HUES64 (cell line): Measurements from ENCODE around the gene MAPK8IP1.
A peak's percentile ranks its signal among the peaks of the same experiment; 100 is the strongest.

Experiments used
- H3K27ac ChIP-seq: 2 replicates; pipeline ENCODE4 v1.7.0; 2013; ENCODE audit warnings: low read depth, low read length, inconsistent platforms
- H3K27me3 ChIP-seq: 2 replicates; pipeline ENCODE4 v1.6.1; 2013; ENCODE audit warnings: mild to moderate bottlenecking, low read length; ENCODE audit not compliant: insufficient read depth
- H3K36me3 ChIP-seq: 2 replicates; pipeline ENCODE4 v1.6.1; 2013; ENCODE audit warnings: mild to moderate bottlenecking, low read length; ENCODE audit not compliant: insufficient read depth
- H3K4me1 ChIP-seq: 2 replicates; pipeline ENCODE4 v1.6.1; 2013; ENCODE audit warnings: mild to moderate bottlenecking, low read length, moderate library complexity; ENCODE audit not compliant: insufficient read depth
- H3K4me3 ChIP-seq: 2 replicates; pipeline ENCODE4 v1.5.1; 2013; ENCODE audit warnings: mild to moderate bottlenecking, low read length, moderate library complexity
- H3K9ac ChIP-seq: 2 replicates; pipeline ENCODE4 v1.6.1; 2013; ENCODE audit warnings: mild to moderate bottlenecking, low read depth, low read length
- H3K9me3 ChIP-seq: 2 replicates; pipeline ENCODE4 v1.6.1; 2013; ENCODE audit warnings: low read depth, low read length; ENCODE audit not compliant: insufficient read depth
- whole genome bisulfite sequencing: fragments of 150-250, 120-280 bp; methylation state at CpG from one replicate; pipeline ENCODE4 v1.1.7; 2013; ENCODE audit warnings: missing lambda C conversion rate; 5-methylcytosine and 5-hydroxymethylcytosine counted together

The MAPK8IP1 gene

DNA sequence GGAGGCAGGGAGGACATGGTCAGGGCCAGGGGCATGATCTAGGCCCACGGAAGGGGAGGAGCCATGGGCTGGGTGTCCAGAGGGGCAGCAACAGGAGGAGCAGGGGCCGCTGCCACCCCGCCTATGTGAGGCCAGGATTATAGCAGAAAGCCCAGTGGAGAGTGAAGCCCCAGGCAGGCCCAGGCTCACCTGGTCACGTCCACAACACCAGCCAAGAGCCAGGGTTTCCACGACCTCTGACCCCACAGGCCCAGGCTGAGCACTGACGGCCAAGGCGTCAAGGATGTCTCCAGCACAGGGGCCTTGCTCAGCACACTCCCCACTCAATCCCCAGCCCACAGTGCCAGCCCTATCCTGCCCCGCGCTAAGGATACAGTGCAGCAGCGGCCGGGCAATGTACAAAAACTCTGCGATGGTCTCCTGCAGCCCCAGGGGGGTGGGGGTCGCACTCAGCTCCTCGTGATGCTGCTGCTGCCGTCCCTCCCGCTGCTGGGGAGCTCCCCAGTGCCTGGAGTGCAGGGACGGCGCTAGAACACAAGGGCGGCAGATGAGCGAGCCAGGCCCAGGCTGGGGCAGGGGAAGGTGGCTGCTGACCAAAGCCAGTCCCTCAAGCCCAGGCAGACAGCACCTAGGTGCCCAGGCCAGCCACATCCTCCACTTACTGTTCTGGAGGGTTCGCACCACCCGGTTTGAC lies 28.6 kb downstream of the MAPK8IP1 start:
- Histone ChIP-seq H3K9ac (no peak overlapping the region), H3K27ac (no peak overlapping the region), H3K4me1 (no peaks in the 10 kb centered on the region), H3K4me3 (no peak overlapping the region), H3K36me3 (peaks cover 38% of the 10 kb centered on the region), H3K27me3 (no peaks in the 10 kb centered on the region), H3K9me3 (no peaks in the 10 kb centered on the region)
- WGBS, result 91% methylated on average over 22 of the region's 22 CpGs

- peaks cover 1% of the 10 kb centered on the region; the same call in 1 of the 2 replicates for H3K27me3 ChIP-seq
- WGBS, result 87% methylated on average over 13 of the region's 13 CpGs
- H3K27ac ChIP-seq, result no peak overlapping the region
- no peak overlapping the region for H3K9ac ChIP-seq
- H3K36me3 ChIP-seq, result peaks cover 32% of the 10 kb centered on the region
- no peaks in the 10 kb centered on the region for H3K9me3 ChIP-seq
- no peak overlapping the region for H3K4me3 ChIP-seq
- 0 out of 2 replicates have a peak, but pooled peaks cover 2% of the 10 kb centered on the region for H3K4me1 ChIP-seq
Observed at GRCh38 chr11:45915446-45915845, 30.0 kb downstream of the MAPK8IP1 start.

DNA sequence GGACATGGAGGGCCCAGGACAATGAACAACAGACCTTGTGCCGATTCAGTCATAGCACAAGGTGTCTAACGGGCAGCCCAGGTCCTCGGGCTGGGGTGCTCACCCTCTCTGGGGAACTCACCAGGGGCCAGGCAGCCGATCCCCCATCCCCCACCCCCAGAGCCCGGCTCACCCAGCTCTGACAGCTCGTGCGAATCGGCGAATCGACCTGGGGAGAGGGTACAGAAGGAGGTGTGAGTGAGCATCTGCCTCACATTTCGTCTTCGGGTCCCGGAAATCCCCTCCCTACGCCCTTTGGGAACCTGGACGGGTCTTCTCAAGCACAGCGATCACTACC lies 31.8 kb downstream of the MAPK8IP1 start:
- peak overlapping the region; percentile 99 for H3K4me3 ChIP-seq

GRCh38 chr11:45917623-45918330 lies 32.3 kb downstream of the MAPK8IP1 start, which contains the start of gene PEX16:
Gene PEX16 (minus strand): TSS chr11:45917877. CDS start chr11:45917811, 66 bp downstream.
- peaks cover 28% of the 10 kb centered on the region for H3K36me3 ChIP-seq
- H3K9ac ChIP-seq, result peak within 1 kb of the TSS; percentile 76
- no peaks in the 10 kb centered on the region for H3K9me3 ChIP-seq
- H3K27me3 ChIP-seq, result peaks cover 14% of the 10 kb centered on the region
- H3K4me3 ChIP-seq, result peak within 1 kb of the TSS; percentile 99
- H3K4me1 ChIP-seq, result peaks cover 10% of the 10 kb centered on the region; the same call in 1 of the 2 replicates
- WGBS, result under 1% methylated on average over 45 of the region's 45 CpGs
- peak within 1 kb of the TSS; percentile 96 for H3K27ac ChIP-seq

More for the DNA sequence above, 31.8 kb downstream of the MAPK8IP1 start:
- Histone ChIP-seq H3K9ac (peak overlapping the region; percentile 76), H3K9me3 (no peaks in the 10 kb centered on the region), H3K27ac (peak overlapping the region; percentile 96), H3K27me3 (peaks cover 12% of the 10 kb centered on the region), H3K4me1 (peaks cover 10% of the 10 kb centered on the region; the same call in 1 of the 2 replicates), H3K36me3 (peaks cover 29% of the 10 kb centered on the region)
- WGBS, result 12% methylated on average over 12 of the region's 16 CpGs

DNA sequence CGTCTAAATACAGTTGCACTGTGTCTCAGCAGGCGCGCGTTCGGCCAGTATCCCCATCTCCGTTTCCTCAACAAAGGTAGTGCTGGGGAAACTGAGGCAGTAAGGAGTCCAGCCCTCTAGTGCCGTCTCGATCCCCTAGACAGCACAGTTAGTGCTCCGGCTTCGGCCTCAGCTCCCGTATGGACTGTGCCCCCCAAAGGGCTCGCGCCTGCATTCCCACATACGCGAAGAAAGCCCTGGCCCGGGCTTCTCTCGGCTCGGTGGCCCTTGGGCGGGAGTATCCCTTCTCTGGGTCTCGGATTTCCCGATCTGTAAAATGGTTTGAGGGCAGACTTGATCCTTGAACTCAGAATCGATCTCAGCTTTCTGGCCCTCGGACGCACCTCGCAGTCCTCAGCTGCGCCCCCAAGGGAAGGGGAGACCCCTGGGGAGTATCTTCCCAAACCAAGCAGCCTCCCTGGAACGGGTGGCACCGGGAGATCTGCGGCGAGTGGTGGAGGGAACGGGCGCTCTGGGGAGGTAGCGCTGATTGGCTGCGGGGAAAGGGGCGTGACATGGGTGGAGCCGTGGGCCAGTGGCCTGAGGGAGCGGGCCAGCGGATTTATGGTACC lies 33.0 kb downstream of the MAPK8IP1 start:
- Histone ChIP-seq H3K4me3 (peak overlapping the region; percentile 99), H3K4me1 (peaks cover 10% of the 10 kb centered on the region; the same call in 1 of the 2 replicates), H3K27me3 (peaks cover 21% of the 10 kb centered on the region), H3K36me3 (peaks cover 22% of the 10 kb centered on the region), H3K27ac (peak overlapping the region; percentile 96), H3K9me3 (no peaks in the 10 kb centered on the region), H3K9ac (peak overlapping the region; percentile 76)
- WGBS, result under 1% methylated on average over 36 of the region's 38 CpGs

DNA sequence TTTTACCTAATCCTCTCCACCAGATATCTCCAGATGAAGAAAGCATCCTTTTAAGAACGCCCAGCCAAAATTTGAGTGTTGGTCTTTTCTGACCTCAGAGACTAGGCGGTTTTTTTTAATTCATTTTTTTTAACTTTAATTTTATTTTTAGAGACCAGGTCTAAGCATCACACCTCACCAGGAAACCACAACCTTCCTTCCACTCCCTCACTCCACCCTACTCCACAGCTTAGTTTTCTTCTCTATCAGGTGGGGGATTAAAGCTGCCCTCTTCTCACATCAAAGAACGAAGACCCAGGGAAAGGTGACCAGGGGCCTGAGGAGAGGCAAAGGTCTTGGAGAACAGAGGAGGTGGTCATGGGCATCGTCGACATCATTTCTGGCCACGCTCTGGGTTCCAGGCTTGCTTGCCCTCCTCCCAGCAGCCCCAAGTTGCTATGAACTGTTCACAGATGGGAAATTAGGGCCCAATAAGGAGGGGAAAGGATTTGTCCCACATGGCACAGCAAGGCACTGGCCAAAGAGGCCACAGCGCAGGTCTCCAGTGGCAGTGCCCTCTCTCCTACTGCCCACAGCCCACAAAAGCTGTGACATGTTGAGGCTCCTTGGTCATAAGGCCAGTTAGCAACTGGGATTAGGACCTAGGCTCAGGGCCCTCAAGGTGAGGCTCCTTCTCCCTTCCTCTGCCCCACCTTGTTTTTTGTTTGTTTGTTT lies 33.7 kb downstream of the MAPK8IP1 start:
- WGBS, result 82% methylated on average over 7 of the region's 7 CpGs
- H3K36me3 ChIP-seq, result peaks cover 15% of the 10 kb centered on the region
- no peak overlapping the region for H3K27ac ChIP-seq
- H3K9me3 ChIP-seq, result no peaks in the 10 kb centered on the region
- peaks cover 22% of the 10 kb centered on the region for H3K27me3 ChIP-seq
- H3K9ac ChIP-seq, result no peak overlapping the region
- H3K4me3 ChIP-seq, result peak overlapping the region; percentile 99
- peaks cover 10% of the 10 kb centered on the region; the same call in 1 of the 2 replicates for H3K4me1 ChIP-seq

DNA sequence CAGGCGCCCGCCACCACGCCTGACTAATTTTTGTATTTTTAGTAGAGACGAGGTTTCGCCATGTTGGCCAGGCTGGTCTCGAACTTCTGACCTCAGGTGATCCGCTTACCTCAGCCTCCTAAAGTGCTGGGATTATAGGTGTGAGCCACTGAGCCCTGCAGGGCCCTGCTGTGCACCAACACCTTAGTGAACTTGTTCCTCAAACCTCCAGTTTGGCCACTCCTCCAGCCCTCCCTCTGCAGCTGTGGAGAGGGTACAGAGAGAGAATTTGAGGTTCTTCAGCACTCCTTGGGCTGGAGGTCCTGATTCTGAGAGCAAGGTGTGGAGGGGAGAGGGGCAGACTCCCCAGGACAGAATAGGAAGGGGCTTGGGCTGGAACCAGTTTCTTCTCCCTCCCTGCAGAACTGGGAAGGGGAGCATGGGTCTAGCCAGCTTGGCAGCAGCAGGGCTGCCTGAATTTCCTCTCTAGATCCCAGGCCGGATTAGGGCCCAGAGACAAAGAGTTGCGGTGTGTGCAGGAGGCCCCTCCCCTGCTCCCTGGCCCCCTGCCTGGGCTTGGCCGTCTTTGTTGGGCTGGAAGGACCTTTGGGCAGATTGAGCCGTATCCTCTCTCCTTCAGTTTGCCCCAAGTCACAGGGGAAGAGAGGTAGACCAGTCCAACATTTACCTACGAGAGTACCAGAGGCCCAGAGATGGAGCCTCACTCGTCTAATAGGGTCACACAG lies 34.5 kb downstream of the MAPK8IP1 start:
- WGBS, result 70% methylated on average over 13 of the region's 13 CpGs
- H3K9me3 ChIP-seq, result no peaks in the 10 kb centered on the region
- no peak overlapping the region for H3K9ac ChIP-seq
- H3K36me3 ChIP-seq, result peaks cover 13% of the 10 kb centered on the region
- H3K27me3 ChIP-seq, result peaks cover 22% of the 10 kb centered on the region
- peaks cover 10% of the 10 kb centered on the region; the same call in 1 of the 2 replicates for H3K4me1 ChIP-seq
- no peak overlapping the region for H3K4me3 ChIP-seq
- peak overlapping the region; percentile 65; the same call in 1 of the 2 replicates for H3K27ac ChIP-seq

- peak overlapping the region; percentile 80; the same call in 1 of the 2 replicates for H3K27ac ChIP-seq
- H3K27me3 ChIP-seq, result peaks cover 22% of the 10 kb centered on the region
- H3K4me1 ChIP-seq, result peaks cover 10% of the 10 kb centered on the region; the same call in 1 of the 2 replicates
- H3K9ac ChIP-seq, result no peak overlapping the region
- H3K9me3 ChIP-seq, result no peaks in the 10 kb centered on the region
- WGBS, result 86% methylated on average over 6 of the region's 6 CpGs
- H3K4me3 ChIP-seq, result peak overlapping the region; percentile 66
- H3K36me3 ChIP-seq, result peaks cover 10% of the 10 kb centered on the region; the same call in 1 of the 2 replicates
Observed at GRCh38 chr11:45920531-45921477, 35.4 kb downstream of the MAPK8IP1 start.

- WGBS, result 2% methylated on average over 54 of the region's 54 CpGs
- peaks cover 10% of the 10 kb centered on the region; the same call in 1 of the 2 replicates for H3K4me1 ChIP-seq
- no peaks in the 10 kb centered on the region for H3K9me3 ChIP-seq
- peaks cover 19% of the 10 kb centered on the region; the same call in 1 of the 2 replicates for H3K36me3 ChIP-seq
- peak overlapping the region; percentile 66 for H3K4me3 ChIP-seq
- H3K27me3 ChIP-seq, result peaks cover 22% of the 10 kb centered on the region
- H3K27ac ChIP-seq, result peak overlapping the region; percentile 80; the same call in 1 of the 2 replicates
- peak overlapping the region; percentile 71; the same call in 1 of the 2 replicates for H3K9ac ChIP-seq
Observed at GRCh38 chr11:45921561-45922424, 36.3 kb downstream of the MAPK8IP1 start.
